ENCODE data around the gene PACRG. TPM values are rescaled to one million over a fixed set of nuclear protein-coding genes. Genes with fewer than 3 reads are reported as not detected.

The PACRG gene
- total and polyA plus RNA-seq, 2 experiments from 2014 or later, result not detected

DNA sequence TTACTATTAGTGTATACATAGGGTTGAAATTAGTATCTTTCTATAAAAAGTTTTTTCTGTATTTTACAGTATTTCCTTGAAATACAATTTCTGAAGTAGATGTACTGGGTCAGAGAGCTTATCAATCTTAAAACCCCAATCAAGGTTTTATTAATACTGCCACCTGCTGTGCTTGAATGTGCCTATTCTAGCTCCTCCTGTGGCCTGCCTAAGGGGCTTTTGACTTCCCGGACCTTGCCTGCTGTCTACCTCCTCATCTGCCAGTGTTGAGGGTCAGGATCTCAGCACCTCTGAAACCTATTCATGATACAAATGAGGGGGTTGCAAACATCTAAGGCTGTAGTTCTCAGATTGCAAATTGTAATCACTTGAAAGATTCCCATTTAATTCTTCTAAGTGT, 9.2 kb downstream of the PACRG start:
- H3K79me2 ChIP-seq (ENCODE audit: insufficient read depth), result no peaks in the 10 kb centered on the region
- H3K27ac ChIP-seq, result no peak overlapping the region
- no peaks in the 10 kb centered on the region for H3K9me3 ChIP-seq (ENCODE audit: low read depth)
- no peak overlapping the region for H2AFZ ChIP-seq
- in situ Hi-C loops (cut with MboI), result no loop called here
- 0% methylated on average over 1 of the region's 1 CpG for WGBS, 2 experiments (ENCODE audit: low coverage in 1 of 2, low lambda C conversion rate in 2 of 2, missing lambda C conversion rate in 2 of 2)
- H3K9me2 ChIP-seq (ENCODE audit: insufficient read depth), result no peaks in the 10 kb centered on the region
- TF ChIP-seq EZH2 (IDR thresholded peaks at IDR 0.05; ENCODE audit: insufficient read depth, poor library complexity, severe bottlenecking) (no peak), EZH2phosphoT487 (IDR thresholded peaks at IDR 0.05; ENCODE audit: insufficient read depth, low read depth) (no peak)
- H3K36me3 ChIP-seq (ENCODE audit: low read depth), result no peaks in the 10 kb centered on the region
- H3K4me3 ChIP-seq, result no peak overlapping the region
- H3K9ac ChIP-seq, result no peak overlapping the region
- no peaks in the 10 kb centered on the region for H3K4me1 ChIP-seq (ENCODE audit: insufficient read depth)
- no peak overlapping the region for H3K4me2 ChIP-seq (ENCODE audit: unreplicated experiment)
- H4K20me1 ChIP-seq (ENCODE audit: insufficient read depth), result no peaks in the 10 kb centered on the region
- no peak for DNase-seq
- no peaks in the 10 kb centered on the region for H3K27me3 ChIP-seq (replicated peaks; ENCODE audit: insufficient read depth)
- H3F3A ChIP-seq (ENCODE audit: insufficient read depth), result no peaks in the 10 kb centered on the region

DNA sequence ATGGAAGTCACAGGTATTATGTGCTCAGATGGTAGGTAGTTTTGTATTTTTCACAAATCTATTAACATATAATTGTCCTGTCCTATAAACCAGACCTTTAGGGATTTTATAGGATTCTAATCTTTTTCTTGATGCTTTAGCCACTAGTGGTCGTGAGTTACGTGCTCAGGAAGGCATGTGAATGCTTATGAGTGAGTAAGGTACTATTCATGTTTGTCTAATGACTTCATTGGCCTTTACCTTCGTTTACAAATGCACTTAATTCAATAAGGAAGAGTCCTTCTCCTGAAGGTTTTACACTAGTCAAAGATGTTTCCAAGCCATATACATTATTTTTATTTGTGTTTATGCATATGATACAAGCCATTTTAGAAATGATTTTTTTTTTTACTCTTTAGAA, 23.0 kb downstream of the PACRG start:
- Histone ChIP-seq H3K4me1 (ENCODE audit: insufficient read depth) (peaks cover 6% of the 10 kb centered on the region; the same call in 1 of the 2 replicates), H3K9me2 (ENCODE audit: insufficient read depth) (no peaks in the 10 kb centered on the region), H2AFZ (no peak overlapping the region), H3K4me2 (ENCODE audit: unreplicated experiment) (no peak overlapping the region), H3K27ac (no peak overlapping the region), H3K9me3 (ENCODE audit: low read depth) (no peaks in the 10 kb centered on the region), H3K27me3 (replicated peaks; ENCODE audit: insufficient read depth) (no peaks in the 10 kb centered on the region), H3F3A (ENCODE audit: insufficient read depth) (no peaks in the 10 kb centered on the region), H3K4me3 (no peak overlapping the region), H3K79me2 (ENCODE audit: insufficient read depth) (no peaks in the 10 kb centered on the region), H3K36me3 (ENCODE audit: low read depth) (no peaks in the 10 kb centered on the region), H4K20me1 (ENCODE audit: insufficient read depth) (no peaks in the 10 kb centered on the region), H3K9ac (no peak overlapping the region)
- DNase-seq, result peak; percentile 47
- in situ Hi-C loops (cut with MboI), result no loop called here
- WGBS, 2 experiments (ENCODE audit: low coverage in 1 of 2, low lambda C conversion rate in 2 of 2, missing lambda C conversion rate in 2 of 2), result 24 to 32% methylated on average over 3 of the region's 3 CpGs
- TF ChIP-seq EZH2 (IDR thresholded peaks at IDR 0.05; ENCODE audit: insufficient read depth, poor library complexity, severe bottlenecking) (no peak), EZH2phosphoT487 (IDR thresholded peaks at IDR 0.05; ENCODE audit: insufficient read depth, low read depth) (no peak)

- in situ Hi-C loops (cut with MboI), result no loop called here
- Histone ChIP-seq H3K9me2 (ENCODE audit: insufficient read depth) (no peaks in the 10 kb centered on the region), H3K36me3 (ENCODE audit: low read depth) (no peaks in the 10 kb centered on the region), H3K9ac (no peak overlapping the region), H3K79me2 (ENCODE audit: insufficient read depth) (no peaks in the 10 kb centered on the region), H3F3A (ENCODE audit: insufficient read depth) (no peaks in the 10 kb centered on the region), H3K4me3 (no peak overlapping the region), H3K9me3 (ENCODE audit: low read depth) (no peaks in the 10 kb centered on the region), H2AFZ (no peak overlapping the region), H3K4me2 (ENCODE audit: unreplicated experiment) (no peak overlapping the region), H3K27ac (no peak overlapping the region), H4K20me1 (ENCODE audit: insufficient read depth) (no peaks in the 10 kb centered on the region), H3K4me1 (ENCODE audit: insufficient read depth) (peaks cover 6% of the 10 kb centered on the region; the same call in 1 of the 2 replicates), H3K27me3 (replicated peaks; ENCODE audit: insufficient read depth) (no peaks in the 10 kb centered on the region)
- no peak for TF ChIP-seq EZH2 (IDR thresholded peaks at IDR 0.05; ENCODE audit: insufficient read depth, poor library complexity, severe bottlenecking)
- no peak for TF ChIP-seq EZH2phosphoT487 (IDR thresholded peaks at IDR 0.05; ENCODE audit: insufficient read depth, low read depth)
- DNase-seq, result no peak
These were observed 23.6 kb downstream of the PACRG start for GRCh38 chr6:162751211-162751859.

GRCh38 chr6:162753775-162754174, 26.0 kb downstream of the PACRG start:
- Histone ChIP-seq H3K9me3 (ENCODE audit: low read depth) (no peaks in the 10 kb centered on the region), H3K79me2 (ENCODE audit: insufficient read depth) (no peaks in the 10 kb centered on the region), H3K27me3 (replicated peaks; ENCODE audit: insufficient read depth) (no peaks in the 10 kb centered on the region), H3K36me3 (ENCODE audit: low read depth) (no peaks in the 10 kb centered on the region), H3K4me3 (no peak overlapping the region), H3K4me2 (ENCODE audit: unreplicated experiment) (no peak overlapping the region), H2AFZ (no peak overlapping the region), H3K27ac (no peak overlapping the region), H3K9ac (no peak overlapping the region), H3K4me1 (ENCODE audit: insufficient read depth) (peaks cover 6% of the 10 kb centered on the region; the same call in 1 of the 2 replicates), H3K9me2 (ENCODE audit: insufficient read depth) (no peaks in the 10 kb centered on the region), H4K20me1 (ENCODE audit: insufficient read depth) (no peaks in the 10 kb centered on the region), H3F3A (ENCODE audit: insufficient read depth) (no peaks in the 10 kb centered on the region)
- DNase-seq, result no peak
- TF ChIP-seq EZH2 (IDR thresholded peaks at IDR 0.05; ENCODE audit: insufficient read depth, poor library complexity, severe bottlenecking), result no peak
- TF ChIP-seq EZH2phosphoT487 (IDR thresholded peaks at IDR 0.05; ENCODE audit: insufficient read depth, low read depth), result no peak
- in situ Hi-C loops (cut with MboI), result no loop called here

- no peak overlapping the region for H3K27ac ChIP-seq
These were observed 42.4 kb downstream of the PACRG start for GRCh38 chr6:162770136-162770535.

More at GRCh38 chr6:162770136-162770535, 42.4 kb downstream of the PACRG start:
- Histone ChIP-seq H3F3A (ENCODE audit: insufficient read depth) (no peaks in the 10 kb centered on the region), H3K4me2 (ENCODE audit: unreplicated experiment) (no peak overlapping the region), H3K4me3 (no peak overlapping the region), H2AFZ (no peak overlapping the region), H3K27me3 (replicated peaks; ENCODE audit: insufficient read depth) (no peaks in the 10 kb centered on the region), H3K36me3 (ENCODE audit: low read depth) (no peaks in the 10 kb centered on the region), H3K79me2 (ENCODE audit: insufficient read depth) (no peaks in the 10 kb centered on the region), H3K4me1 (ENCODE audit: insufficient read depth) (no peaks in the 10 kb centered on the region), H3K9ac (no peak overlapping the region), H4K20me1 (ENCODE audit: insufficient read depth) (no peaks in the 10 kb centered on the region), H3K9me3 (ENCODE audit: low read depth) (no peaks in the 10 kb centered on the region), H3K9me2 (ENCODE audit: insufficient read depth) (no peaks in the 10 kb centered on the region; the same call in 1 of the 2 replicates)
- in situ Hi-C loops (cut with MboI), result no loop called here
- no peak for DNase-seq
- TF ChIP-seq EZH2 (IDR thresholded peaks at IDR 0.05; ENCODE audit: insufficient read depth, poor library complexity, severe bottlenecking), result no peak
- TF ChIP-seq EZH2phosphoT487 (IDR thresholded peaks at IDR 0.05; ENCODE audit: insufficient read depth, low read depth), result no peak
